HG03066 (cell line): ENCODE measurements around the gene BDH1.
A peak's percentile ranks its signal among the peaks of the same experiment; 100 is the strongest.
"Not testable (repeated sequence)": the region's sequence is repeated elsewhere in the genome, so short reads cannot be mapped to it uniquely, and the experiment has no call there.

Experiments
- ATAC-seq: cut with Tn5 transposase; IDR thresholded peaks from one replicate; pipeline ENCODE4 v1.9.1; 2021; ENCODE audit warnings: low read depth; ENCODE audit not compliant: unreplicated experiment

BDH1 gene

DNA sequence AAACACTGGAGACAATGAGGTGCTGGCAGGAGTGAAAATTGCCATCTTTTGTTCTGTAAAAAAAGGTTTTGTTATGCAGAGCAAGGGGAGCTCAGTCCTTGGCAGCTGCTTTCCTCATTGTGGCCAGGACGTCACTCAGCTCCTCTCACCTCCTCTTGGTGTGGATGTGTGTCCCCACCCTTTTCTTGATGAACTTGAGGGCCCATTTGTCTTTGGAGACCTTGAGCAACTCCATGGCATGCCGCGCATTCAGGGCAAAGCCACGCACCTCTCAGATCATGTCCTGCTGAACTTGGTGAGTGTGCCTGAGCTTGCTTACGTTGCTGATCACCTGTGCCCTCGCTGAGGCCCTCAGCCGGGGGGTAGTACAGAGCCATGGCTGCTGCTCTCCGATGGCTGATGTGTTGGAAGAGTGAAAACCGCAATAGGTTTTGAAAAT lies 24.5 kb upstream of the BDH1 start:
- ATAC-seq, result no peak

DNA sequence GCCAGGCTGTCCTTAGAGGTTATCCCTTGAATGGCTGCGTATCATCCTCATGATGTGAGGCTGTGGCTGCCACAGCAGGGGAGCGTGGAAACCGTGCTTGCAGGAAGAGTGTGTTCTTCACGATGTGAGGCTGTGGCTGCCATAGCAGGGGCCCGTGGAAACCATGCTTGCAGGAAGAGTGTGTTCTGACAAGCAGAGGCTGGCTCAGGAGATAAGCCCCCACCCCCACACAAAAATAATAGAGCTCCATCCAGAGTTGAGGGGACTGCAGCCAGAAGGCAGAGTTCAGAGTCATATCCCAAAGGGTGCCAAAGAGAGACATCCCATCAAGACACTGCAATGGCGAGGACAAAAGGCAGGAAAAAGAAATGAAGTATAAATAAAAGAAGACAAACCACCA lies 22.6 kb upstream of the BDH1 start:
- no peak for ATAC-seq

DNA sequence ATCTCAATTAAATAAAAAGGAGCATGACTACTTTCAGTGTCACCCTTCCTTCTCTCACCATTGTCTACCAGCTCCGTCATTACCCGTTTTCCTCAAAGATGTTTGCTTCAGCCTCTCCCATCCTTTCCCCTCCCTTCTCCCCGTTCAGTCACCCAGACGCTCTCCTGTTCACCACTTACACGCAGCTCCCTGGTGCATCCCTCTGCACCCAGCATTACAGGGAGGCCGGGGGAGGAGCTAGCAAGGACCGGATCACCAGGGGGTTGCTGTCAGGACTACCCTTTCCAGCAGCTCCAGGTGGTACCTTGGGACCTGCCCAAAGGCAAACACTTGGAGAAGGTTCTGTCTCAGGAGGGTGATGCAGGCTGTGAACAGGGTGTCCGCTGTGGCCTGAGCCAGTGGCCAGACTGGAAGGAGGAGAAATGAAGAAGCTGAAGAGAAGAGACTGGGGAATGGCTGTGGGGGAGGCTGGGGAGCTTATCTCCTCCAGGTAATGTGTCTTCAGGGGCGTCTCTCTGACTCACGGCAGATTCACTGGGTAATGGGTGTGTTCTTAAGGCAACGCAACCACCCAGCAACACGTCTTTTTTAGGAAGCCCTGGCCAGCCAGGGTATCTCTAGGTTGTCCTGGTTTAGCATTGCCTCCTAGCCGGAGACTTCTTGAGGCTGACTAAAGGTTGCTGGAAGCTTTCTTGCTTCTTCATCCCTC lies 21.8 kb upstream of the BDH1 start:
- ATAC-seq, result no peak

DNA sequence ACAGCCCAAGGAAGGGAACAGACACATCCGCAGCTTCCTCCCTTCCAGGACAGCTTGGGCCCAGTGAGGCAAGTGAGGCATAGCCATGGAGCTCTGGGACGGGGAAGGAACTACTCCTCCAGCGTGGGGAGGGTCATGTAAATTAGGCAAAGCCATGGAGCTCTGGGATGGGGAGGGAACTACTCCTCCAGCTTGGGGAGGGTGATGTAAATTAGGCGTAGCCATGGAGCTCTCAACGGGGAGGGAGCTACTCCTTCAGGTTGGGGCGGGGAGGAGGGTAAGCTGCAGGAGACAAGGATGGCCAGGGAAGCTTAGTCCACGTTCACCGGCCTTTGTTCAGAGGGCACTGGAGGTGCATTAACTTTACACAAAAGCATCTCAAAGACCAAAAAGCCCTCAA lies 21.1 kb upstream of the BDH1 start:
- no peak for ATAC-seq

DNA sequence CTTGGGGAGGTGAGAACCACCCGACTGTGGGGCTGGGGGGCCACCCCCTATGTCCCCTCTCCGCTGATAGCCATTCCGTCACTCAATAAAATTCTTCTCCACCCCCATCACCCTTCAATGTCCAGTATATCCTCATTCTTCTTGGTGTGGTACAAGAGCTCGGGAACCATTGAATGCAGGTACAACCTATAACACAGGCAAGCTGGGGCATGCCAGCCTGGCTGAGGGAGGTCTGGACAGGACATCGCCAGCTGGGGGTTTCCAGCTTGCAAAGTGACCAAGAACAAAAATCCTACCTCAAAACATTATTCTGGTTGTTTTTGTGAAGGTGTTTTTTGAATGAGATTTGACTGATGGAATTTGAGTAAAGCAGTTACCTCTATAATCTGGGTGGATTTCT lies 19.6 kb upstream of the BDH1 start:
- ATAC-seq, result no peak

DNA sequence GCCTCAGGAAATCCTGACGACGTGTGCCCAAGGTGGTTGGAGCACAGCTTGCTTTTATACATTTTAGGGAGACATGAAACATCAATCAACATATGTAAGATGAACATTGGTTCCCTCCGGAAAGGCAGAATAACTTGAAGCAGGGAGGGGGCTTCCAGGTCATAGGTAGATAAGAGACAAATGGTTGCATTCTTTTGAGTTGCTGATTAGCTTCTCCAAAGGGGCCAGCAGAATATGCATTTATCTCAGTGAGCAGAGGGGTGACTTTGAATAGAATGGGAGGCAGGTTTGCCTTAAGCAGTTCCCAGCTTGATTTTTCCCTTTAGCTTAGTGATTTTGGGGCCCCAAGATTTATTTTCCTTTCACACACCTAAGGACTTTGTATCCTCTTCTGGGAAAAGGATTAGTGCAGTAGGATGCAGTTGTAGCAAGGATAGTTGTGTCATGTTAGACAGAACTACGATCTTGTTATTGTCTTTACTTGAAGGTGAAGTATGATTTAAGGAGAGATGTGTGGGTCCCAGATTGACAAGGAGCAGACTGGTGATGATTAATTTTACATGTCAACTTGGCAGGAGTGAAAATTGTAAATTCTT lies 18.7 kb upstream of the BDH1 start:
- ATAC-seq, result not testable (repeated sequence)

DNA sequence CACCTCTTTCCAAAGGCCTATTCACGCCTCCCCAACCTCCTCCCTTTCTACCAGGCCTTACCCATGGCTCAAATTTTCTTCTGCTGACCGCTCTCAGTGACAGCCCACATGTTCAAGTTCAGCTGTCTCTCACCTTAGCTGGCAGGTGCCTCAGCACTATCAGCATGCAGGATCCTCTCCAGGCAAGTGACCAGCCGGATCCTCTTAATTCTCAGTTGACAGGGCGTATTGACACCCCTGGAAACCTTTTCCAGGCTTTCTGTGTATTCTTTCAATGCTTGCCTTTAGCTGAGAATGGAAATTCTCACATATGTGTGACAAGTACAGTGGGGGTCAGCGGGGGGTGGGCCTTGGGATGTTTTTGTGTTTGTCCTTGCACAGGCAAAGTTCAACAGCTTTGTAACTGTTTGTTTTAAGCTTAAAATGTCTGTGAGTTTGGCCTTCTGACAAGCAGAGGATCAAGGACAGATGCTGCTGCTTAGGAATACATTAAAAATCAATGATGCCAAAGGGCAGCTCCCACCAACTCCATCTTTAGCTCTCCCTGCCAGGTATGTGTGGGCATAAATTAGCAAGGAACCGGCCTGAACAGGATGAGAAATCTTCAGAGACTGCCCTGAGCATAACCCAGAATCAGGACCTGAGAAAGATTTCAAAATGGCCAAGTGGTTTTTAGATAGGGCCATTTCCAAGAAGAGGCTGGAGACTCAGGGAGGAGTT lies 17.4 kb upstream of the BDH1 start:
- no peak for ATAC-seq

DNA sequence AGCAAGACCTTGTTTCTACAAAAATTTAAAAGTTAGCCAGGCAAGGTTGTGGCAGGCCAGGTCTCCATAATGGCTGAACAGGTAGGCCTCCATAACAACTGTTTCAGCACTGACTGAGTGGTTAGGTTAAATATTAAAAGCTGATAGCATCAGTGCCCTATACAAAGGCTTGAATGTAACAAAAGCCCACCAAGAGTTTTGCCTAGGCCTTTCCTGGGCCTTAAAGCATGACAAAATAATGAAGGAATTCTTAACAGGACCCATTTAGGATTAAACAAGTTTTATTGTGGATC lies 16.1 kb upstream of the BDH1 start:
- not testable (repeated sequence) for ATAC-seq

DNA sequence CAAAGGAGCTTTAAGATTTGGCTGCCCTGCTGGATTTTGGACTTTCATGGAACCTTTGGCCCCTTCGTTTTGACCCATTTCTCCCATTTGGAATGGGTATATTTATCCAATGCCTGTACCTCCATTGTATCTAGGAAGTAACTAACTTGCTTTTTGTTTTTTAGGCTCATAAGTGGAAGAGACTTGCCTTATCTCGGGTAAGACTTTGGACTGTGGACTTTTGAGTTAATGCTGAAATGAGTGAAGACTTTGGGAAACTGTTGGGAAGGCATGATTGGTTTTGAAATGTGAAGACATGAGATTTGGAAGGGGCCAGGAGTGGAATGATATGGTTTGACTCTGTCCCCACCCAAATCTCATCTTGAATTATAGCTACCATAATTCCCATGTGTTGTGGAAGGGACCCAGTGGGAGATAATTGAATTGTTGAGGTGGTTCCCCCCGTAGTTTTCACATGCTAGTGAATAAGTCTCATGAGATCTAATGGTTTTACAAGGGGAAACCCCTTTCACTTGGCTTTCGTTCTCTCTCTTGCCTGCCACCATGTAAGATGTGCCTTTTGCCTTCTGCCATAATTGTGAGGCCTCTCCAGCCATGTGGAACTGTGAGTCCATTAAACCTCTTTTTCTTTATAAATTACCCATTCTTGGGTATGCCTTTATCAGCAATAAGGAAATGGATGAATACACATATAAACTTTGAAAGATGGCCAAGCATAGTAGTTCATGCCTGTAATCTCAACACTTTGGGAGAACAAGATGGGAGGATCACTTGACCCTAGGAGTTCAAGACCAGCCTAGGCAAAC lies 15.5 kb upstream of the BDH1 start:
- not testable (repeated sequence) for ATAC-seq

DNA sequence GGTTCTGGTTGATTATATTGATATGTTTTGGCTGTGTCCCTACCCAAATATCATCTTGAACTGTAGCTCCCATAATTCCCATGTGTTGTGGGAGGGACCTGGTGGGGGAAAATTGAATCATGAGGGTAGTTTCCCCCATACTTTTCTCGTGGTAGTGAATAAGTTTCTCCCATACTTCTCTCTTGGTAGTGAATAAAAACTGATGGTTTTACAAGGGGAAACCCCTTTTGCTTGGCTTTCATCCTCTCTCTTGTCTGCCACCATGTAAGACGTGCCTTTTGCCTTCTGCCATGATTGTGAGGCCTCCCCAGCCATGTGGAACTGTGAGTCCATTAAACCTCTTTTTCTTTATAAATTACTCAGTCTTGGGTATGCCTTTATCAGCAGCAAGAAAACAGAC lies 13.7 kb upstream of the BDH1 start:
- ATAC-seq, result not testable (repeated sequence)

DNA sequence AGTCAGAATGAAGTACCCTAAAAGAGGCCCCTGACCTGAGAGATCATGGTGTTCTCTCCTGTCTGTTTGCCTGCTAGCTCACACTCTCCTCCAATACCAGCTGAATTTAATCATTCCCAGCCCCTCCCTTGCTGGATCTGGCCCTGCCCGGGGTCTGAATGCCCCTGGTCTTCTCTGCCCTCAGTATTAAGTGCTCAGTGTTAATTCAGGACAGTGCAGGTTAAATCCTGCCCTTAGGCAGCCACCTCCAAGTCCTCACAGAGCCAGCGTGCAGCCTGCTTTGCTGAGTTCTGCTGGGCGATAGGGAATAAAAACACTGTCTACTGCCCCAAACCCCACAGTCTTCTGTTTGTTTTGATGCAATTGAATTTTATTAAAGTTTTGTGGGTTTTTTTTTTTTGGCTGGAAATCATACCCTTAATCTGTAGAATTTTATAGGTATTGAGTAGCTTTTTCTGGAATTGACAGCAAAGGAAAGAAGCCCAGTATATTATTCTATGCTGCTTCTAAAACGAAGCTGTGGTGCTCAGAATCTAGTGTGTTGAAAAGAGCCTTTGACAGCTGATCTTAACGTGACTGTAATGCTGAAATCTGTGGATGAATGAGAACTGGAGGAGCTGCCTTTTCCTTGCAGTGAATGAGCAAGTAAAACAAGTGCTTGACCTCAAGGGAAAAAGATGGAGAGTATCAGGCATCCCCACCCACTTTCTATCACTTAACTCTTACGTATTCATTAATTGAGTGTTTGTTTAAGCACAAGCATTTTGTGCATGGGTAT lies 12.3 kb upstream of the BDH1 start:
- no peak for ATAC-seq

DNA sequence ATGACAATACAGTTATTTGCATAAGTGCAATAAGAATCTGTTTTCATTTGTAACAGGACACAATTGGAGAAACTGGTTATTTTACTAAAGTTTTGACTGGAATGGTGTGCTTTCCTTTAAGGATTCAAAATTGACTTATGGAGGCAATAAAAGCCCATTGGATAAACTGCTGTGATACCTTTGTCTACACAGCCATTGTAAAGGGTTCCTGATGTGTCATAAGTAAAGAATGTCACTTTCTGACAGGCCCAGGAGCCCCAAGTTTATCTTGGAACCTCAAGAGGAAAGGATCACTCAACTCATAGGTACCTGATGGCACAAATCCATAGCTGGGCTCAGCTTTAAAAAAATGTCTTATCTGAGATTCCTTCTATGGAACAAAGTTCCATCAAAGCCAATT lies 10.4 kb upstream of the BDH1 start:
- not testable (repeated sequence) for ATAC-seq

DNA sequence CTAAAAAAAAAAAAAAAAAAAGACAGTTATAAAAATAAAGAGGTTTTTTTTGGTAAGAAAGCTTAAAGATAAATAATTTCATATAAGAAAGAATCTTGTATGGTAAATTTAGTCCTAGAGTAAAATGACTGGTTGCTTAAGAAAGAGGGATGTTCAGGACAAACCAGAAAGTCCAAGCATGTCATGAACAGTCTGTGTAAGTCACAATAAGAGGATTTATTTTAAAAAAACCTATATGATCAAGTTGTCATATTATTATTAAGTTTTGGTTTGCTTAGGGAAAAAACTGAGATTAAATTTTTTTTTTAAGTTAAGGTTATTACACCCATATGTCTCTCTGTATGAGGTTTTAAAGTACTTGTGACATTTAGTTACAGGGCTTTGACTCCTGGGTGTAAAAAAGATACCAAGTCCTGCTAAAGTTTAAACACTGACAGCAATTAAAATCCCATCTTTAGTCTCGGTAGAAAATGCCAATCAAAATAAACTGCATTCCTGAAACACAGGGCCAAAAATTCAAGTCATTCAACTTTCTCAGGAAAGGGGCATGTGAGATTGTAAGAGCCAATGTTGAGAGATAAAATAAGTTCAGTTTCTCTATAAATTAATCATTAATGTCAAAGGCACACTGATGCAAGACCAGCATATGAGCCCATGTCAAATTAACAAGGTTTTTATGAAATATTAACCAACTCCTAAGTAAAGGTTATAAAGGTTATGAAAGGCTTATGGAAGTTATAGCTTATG lies 8.5 kb upstream of the BDH1 start:
- no peak for ATAC-seq

DNA sequence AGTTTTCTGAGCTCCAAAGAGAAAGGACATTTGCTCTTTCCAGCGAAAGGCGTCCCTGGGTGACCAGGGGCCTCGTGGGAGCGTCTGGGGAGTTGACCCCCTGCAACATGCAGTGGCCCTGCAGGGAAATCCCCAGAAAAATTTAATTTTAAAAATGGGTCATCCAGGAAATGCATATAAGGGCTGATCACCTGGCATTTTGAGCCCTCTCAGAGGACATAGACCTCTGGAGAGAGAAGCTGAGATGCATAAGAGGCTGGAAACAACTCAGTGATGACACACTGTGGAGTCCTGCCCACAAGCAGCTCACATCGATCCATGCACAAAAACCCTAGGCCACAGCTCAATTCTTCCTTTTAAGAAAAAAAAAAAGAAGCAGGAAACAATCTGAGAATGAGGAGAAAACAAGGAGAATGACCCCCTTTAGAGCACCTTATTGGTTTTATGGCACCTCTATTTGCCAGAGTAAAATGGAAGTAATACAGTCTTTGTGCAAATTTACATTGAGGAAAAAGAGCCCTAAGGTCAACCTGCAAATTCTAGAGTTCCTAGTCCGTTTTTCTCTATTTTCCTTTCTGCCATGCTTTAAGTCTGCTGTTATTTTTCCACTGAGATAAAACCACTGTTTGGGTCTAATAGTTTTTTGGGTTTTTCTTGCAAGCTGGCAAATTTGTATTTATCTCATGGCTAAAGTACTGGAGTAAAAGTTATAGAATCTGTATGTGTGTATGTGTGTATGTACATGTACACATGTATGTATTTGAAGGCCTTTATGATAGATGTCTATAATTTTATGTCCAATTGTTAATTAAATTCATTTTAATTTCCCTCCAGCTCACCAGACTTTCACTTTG lies 6.9 kb upstream of the BDH1 start:
- ATAC-seq, result no peak

DNA sequence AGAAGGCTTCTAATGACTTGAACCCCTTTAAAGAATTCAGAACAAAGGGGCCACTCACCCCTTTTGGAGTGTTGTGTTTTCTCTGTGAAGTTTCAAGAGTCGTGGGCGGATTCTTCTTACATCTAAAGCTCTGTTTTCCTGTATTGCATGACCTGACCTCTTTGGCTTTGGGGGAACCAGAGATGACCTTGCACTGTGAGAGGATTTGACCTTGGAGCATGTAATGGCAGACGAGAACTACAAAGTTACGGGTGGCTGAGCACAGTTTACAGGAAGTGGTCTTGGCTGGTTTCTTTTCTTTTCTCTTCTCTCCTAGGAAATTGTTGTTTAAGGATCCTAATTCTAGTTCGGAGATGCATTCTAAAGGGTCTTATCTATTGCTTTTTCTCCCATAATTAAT lies 6.2 kb upstream of the BDH1 start:
- ATAC-seq, result no peak

DNA sequence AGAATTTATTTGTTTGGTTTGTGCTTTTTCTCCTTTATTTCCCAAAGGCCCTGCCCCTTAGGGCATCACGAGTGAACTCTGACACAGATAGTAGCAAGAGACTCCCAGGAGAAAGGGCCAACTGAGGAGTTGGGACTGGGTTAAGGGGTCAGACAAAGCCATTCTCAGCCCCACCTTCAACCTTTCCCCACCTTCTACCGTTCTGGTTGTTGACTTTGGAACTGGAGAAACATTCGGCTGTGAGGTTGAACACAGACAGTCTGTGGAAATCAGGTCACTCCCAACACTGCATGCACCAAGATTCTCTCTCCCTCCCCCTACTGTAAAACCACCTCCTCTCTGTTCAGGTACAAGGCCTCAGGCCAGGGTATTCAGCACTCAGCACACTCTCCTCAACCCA lies 3.9 kb upstream of the BDH1 start:
- ATAC-seq, result no peak

DNA sequence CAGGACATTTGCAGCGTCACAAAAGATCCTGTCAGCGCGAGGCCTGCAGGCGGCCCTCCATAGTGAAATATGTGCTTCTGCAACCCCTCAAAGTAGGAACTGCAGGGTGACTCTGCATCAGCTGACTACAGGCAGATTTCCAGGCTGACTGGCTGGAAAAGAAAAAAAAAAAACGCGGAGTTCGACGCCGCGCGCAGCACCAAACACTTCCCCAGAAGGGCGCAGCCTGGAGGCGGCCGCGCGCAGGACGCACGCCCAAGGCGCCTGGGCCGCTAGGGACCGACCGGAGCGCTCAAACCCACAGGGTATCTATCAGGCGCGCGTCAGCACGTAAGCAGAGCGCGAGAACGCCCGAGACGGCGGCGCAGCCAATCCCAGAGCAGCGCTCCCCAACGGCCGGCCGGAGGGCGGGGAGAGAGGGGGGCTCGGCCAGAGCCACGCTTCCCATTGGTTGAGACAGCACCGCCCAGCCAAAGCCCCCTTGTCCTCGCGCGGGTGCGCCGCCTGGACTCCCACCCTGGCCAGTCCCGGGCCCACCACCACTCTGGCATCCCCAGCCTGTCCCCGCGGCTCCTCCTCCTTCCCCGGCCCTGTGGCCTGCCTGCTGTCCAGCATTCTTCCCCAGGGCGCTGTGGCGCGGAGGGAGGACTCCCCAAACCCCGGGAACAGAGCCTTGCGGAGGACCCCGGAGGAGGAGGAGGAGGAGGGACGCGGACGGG lies 1.0 kb downstream of the BDH1 start:
- ATAC-seq, result peak; percentile 96

DNA sequence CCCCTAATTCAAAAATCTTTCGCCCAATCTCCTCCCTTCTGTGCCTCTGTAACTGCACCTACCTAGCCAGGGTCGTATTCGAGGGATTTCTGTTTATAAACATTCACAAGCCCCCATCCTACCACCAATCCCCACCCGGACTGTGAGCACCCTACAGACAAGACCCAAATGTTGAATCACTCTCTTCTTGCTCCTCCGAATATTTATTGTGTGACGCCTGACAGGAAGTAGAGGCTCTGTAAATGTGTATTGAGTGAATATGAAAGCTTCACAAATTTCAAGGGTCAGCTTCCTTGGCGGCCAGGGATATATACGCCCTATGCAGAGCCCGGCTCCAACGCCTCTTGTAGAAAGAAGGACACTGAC lies 1.6 kb downstream of the BDH1 start:
- ATAC-seq, result peak; percentile 1
